HepG2 (cell line): ENCODE results near the gene NCAPD2. TPM values are rescaled to one million over a fixed set of nuclear protein-coding genes. Genes with fewer than 3 reads are reported as not detected.

Source experiments
- CC2D1A ChIP-seq: sonication (generic); formaldehyde crosslinking; IDR thresholded peaks from 2 replicates; pipeline ENCODE4 v1.8.1; 2023; ENCODE audit warnings: mild to moderate bottlenecking, missing genetic modification reagents
- CREM ChIP-seq, 2 experiments: sonication (generic) in 1 of 2; formaldehyde crosslinking in 1 of 2; IDR thresholded peaks; 2 replicates each; pipeline versions ENCODE4 v1.4.0 to v1.6.1; 2016 to 2020; ENCODE audit warnings: antibody characterized with exemption in 1 of 2, mild to moderate bottlenecking in 1 of 2, missing genetic modification reagents in 1 of 2
- GMEB1 ChIP-seq: sonication (generic); formaldehyde crosslinking; IDR thresholded peaks from 2 replicates; pipeline ENCODE4 v1.5.1; 2020; ENCODE audit warnings: missing genetic modification reagents, mild to moderate bottlenecking, borderline replicate concordance
- HDAC2 ChIP-seq: sonication (generic); formaldehyde crosslinking; IDR thresholded peaks from 2 replicates; pipeline ENCODE4 v1.4.0; 2020; ENCODE audit warnings: missing genetic modification reagents
- MXD3 ChIP-seq: IDR thresholded peaks from 2 replicates; pipeline ENCODE4 v1.6.1; 2016; ENCODE audit warnings: mild to moderate bottlenecking, missing biosample characterization, missing genetic modification reagents
- MXD4 ChIP-seq: IDR thresholded peaks from 2 replicates; pipeline ENCODE4 v1.6.1; 2016; ENCODE audit warnings: mild to moderate bottlenecking, missing biosample characterization, missing genetic modification reagents
- PRMT3 ChIP-seq: sonication (generic); formaldehyde crosslinking; IDR thresholded peaks from 2 replicates; pipeline ENCODE4 v1.8.1; 2022; ENCODE audit warnings: low read depth, mild to moderate bottlenecking, moderate library complexity, missing genetic modification reagents, borderline replicate concordance
- SIN3B ChIP-seq: fragments of 150-350 bp; IDR thresholded peaks from 2 replicates; pipeline ENCODE4 v1.6.1; 2014; ENCODE audit warnings: low read length
- SIX1 ChIP-seq: sonication (generic); formaldehyde crosslinking; IDR thresholded peaks from 2 replicates; pipeline ENCODE4 v1.4.0; 2020; ENCODE audit warnings: missing genetic modification reagents, borderline replicate concordance
- SKIL ChIP-seq: sonication (generic); formaldehyde crosslinking; IDR thresholded peaks from 2 replicates; pipeline ENCODE4 v1.8.0; 2022; ENCODE audit warnings: missing genetic modification reagents, mild to moderate bottlenecking, moderate library complexity, borderline replicate concordance
- STAT5B ChIP-seq: sonication (generic); formaldehyde crosslinking; IDR thresholded peaks from 2 replicates; pipeline ENCODE4 v1.4.0; 2020; ENCODE audit warnings: missing genetic modification reagents
- U2AF2 ChIP-seq: fragments of 200-400 bp; formaldehyde crosslinking; IDR thresholded peaks from 2 replicates; pipeline ENCODE4 v1.6.1; 2017; ENCODE audit warnings: low read depth, mild to moderate bottlenecking, low read length
- ZGPAT ChIP-seq: IDR thresholded peaks from 2 replicates; pipeline ENCODE4 v1.6.1; 2016; ENCODE audit warnings: mild to moderate bottlenecking
- ZHX1 ChIP-seq: sonication (generic); formaldehyde crosslinking; IDR thresholded peaks from 2 replicates; pipeline ENCODE4 v1.8.1; 2022; ENCODE audit warnings: low read depth, mild to moderate bottlenecking, missing genetic modification reagents
- ZNF383 ChIP-seq: sonication (generic); formaldehyde crosslinking; IDR thresholded peaks from 2 replicates; pipeline ENCODE4 v1.4.0; 2020; ENCODE audit warnings: missing genetic modification reagents, mild to moderate bottlenecking, borderline replicate concordance
- ZNF589 ChIP-seq: sonication (generic); formaldehyde crosslinking; conservative IDR thresholded peaks from 2 replicates; pipeline ENCODE4 v1.8.0; 2022; ENCODE audit warnings: mild to moderate bottlenecking, moderate library complexity, missing genetic modification reagents
- ZNF691 ChIP-seq: sonication (generic); formaldehyde crosslinking; IDR thresholded peaks from 2 replicates; pipeline ENCODE4 v1.4.0; 2020; ENCODE audit warnings: missing genetic modification reagents, low read depth, mild to moderate bottlenecking, borderline replicate concordance
- ZSCAN25 ChIP-seq: sonication (generic); formaldehyde crosslinking; IDR thresholded peaks from 2 replicates; pipeline ENCODE4 v1.8.0; 2022; ENCODE audit warnings: mild to moderate bottlenecking, missing genetic modification reagents
- polyA plus RNA-seq, 8 experiments: library from polyadenylated mRNA; depleted of rRNA in 3 of 8; stranded (reverse) in 7 of 8; unstranded in 1 of 8; fragments of >200 nt; fragmentation: Illumina TruSeq in 4 of 8; extraction: Trizol in 4 of 8; gene quantifications; 2 replicates each; pipeline versions ENCODE4 v1.2.1 to v1.2.3, GENCODE V29; 2011 to 2016; ENCODE audit warnings: low read depth in 4 of 8, missing spikeins in 1 of 8, mixed read lengths in 1 of 8; ENCODE audit not compliant: insufficient read depth in 1 of 8
- total RNA-seq, 5 experiments: library from RNA; depleted of rRNA; stranded (reverse); fragments of >200 nt; fragmentation: Illumina TruSeq; extraction: Trizol; gene quantifications; 2 replicates each; pipeline ENCODE4 v1.2.3, GENCODE V29; 2016; ENCODE audit warnings: low read depth in 1 of 5

Gene NCAPD2
- total and polyA plus RNA-seq, 2 of the 13 experiments (the other 11 are each of a cell fraction or from before 2014, with no cell fraction given), result 51.1 to 65.6 TPM

GRCh38 chr12:6532051-6532926 is 38.4 kb downstream of the NCAPD2 start (continued):
- TF ChIP-seq CC2D1A (CRISPR knock-in tag), result no peak
- no peak for TF ChIP-seq STAT5B
- TF ChIP-seq SKIL, result peak; percentile 71
- peak; percentile 34; the same call in 1 of the 2 replicates for TF ChIP-seq MXD4 (CRISPR knock-in tag)
- 0 out of 2 replicates have a peak, but pooled peaks have one; percentile 11 for TF ChIP-seq HDAC2
- 0 out of 2 replicates have a peak, but pooled peaks have one; percentile 24 for TF ChIP-seq PRMT3 (CRISPR knock-in tag)
- TF ChIP-seq U2AF2, result no peak
- TF ChIP-seq ZGPAT (CRISPR knock-in tag), result peak; percentile 73
- TF ChIP-seq ZSCAN25, result no peak
- peak; percentile 21; the same call in 1 of the 2 replicates for TF ChIP-seq CREM (IDR thresholded peaks at IDR 0.05)
- TF ChIP-seq CREM (CRISPR knock-in tag; IDR thresholded peaks at IDR 0.05), result no peak
- no peak for TF ChIP-seq SIX1 (CRISPR knock-in tag)
- TF ChIP-seq ZNF589 (CRISPR knock-in tag), result peak; percentile 54; the same call in 1 of the 2 replicates
- peak; percentile 39; the same call in 1 of the 2 replicates for TF ChIP-seq ZHX1 (CRISPR knock-in tag)
- no peak for TF ChIP-seq ZNF691 (CRISPR knock-in tag)
- TF ChIP-seq ZNF383, result no peak
- no peak for TF ChIP-seq MXD3 (CRISPR knock-in tag)
- no peak for TF ChIP-seq SIN3B
- peak; percentile 37; the same call in 1 of the 2 replicates for TF ChIP-seq GMEB1 (CRISPR knock-in tag)
